K562 (cell line): ENCODE measurements around the gene LY6G6D. TPM values are rescaled to one million over a fixed set of nuclear protein-coding genes. Genes with fewer than 3 reads are reported as not detected.
A peak's percentile ranks its signal among the peaks of the same experiment; 100 is the strongest.

Experiments used
- CBFA2T3 ChIP-seq: fragments of 450-650 bp; IDR thresholded peaks from 2 replicates; pipeline ENCODE4 v1.6.1; 2017
- CREB3 ChIP-seq: fragments of 450-650 bp; conservative IDR thresholded peaks from 2 replicates; pipeline ENCODE4 v1.6.1; 2016; ENCODE audit warnings: missing genetic modification characterization, low read depth, mild to moderate bottlenecking, missing compliant biosample characterization, moderate library complexity
- EGR1 ChIP-seq: fragments of 450-650 bp; conservative IDR thresholded peaks from 2 replicates; pipeline ENCODE4 v1.6.1; 2017; ENCODE audit warnings: mild to moderate bottlenecking
- JUN ChIP-seq, 2 experiments: sonication (generic) in 1 of 2; formaldehyde crosslinking in 1 of 2; IDR thresholded peaks; 2 replicates each; pipeline versions ENCODE4 v1.6.1 to v1.8.0; 2012 to 2022; ENCODE audit warnings: borderline replicate concordance in 2 of 2, mild to moderate bottlenecking in 2 of 2, improper control_type of control experiment in 1 of 2, low read depth in 1 of 2, low read length in 1 of 2, missing genetic modification reagents in 1 of 2
- MEF2A ChIP-seq: IDR thresholded peaks from 2 replicates; pipeline ENCODE4 v1.6.1; 2011; ENCODE audit warnings: low read depth, mild to moderate bottlenecking, low read length, moderate library complexity; ENCODE audit not compliant: control insufficient read depth
- NBN ChIP-seq: fragments of 450-650 bp; IDR thresholded peaks from 2 replicates; pipeline ENCODE4 v1.6.1; 2016; ENCODE audit warnings: low read depth, mild to moderate bottlenecking
- NELFE ChIP-seq: IDR thresholded peaks from 2 replicates; pipeline ENCODE4 v1.6.1; 2011; ENCODE audit warnings: mild to moderate bottlenecking; ENCODE audit not compliant: insufficient read depth, insufficient read length
- NEUROD1 ChIP-seq: fragments of 150-350 bp; IDR thresholded peaks from 2 replicates; pipeline ENCODE4 v1.6.1; 2014; ENCODE audit warnings: borderline replicate concordance, low read length, low read depth; ENCODE audit not compliant: partially characterized antibody
- NFIX ChIP-seq: fragments of 250-450 bp; sonication (Bioruptor Pico); IDR thresholded peaks from 2 replicates; pipeline ENCODE4 v1.4.0; 2020; ENCODE audit warnings: low read depth, mild to moderate bottlenecking, moderate library complexity
- PRMT5 ChIP-seq: sonication (generic); formaldehyde crosslinking; IDR thresholded peaks from 2 replicates; pipeline ENCODE4 v1.5.0; 2020; ENCODE audit warnings: missing genetic modification reagents
- RFX1 ChIP-seq: fragments of 450-650 bp; IDR thresholded peaks from 2 replicates; pipeline ENCODE4 v1.6.1; 2016; ENCODE audit warnings: mild to moderate bottlenecking, moderate library complexity
- RFX5 ChIP-seq: IDR thresholded peaks from 2 replicates; pipeline ENCODE4 v1.6.1; 2011; ENCODE audit warnings: low read depth, mild to moderate bottlenecking, improper control_type of control experiment, low read length
- TAF7 ChIP-seq: fragments of 450-650 bp; IDR thresholded peaks from 2 replicates; pipeline ENCODE4 v1.6.1; 2016; ENCODE audit warnings: missing genetic modification characterization, missing compliant biosample characterization
- polyA plus RNA-seq, 8 experiments: library from polyadenylated mRNA; depleted of rRNA in 4 of 8; stranded (reverse) in 5 of 8; unstranded in 3 of 8; fragments of >200 nt; fragmentation: Nextera tagmentation in 2 of 8; fragmentation: Illumina TruSeq in 1 of 8; extraction: Ambion mirVana in 2 of 8; extraction: Trizol in 1 of 8; gene quantifications; 2 replicates each; pipeline versions ENCODE4 v1.2.1 to v1.2.3, GENCODE V29; 2011 to 2014; ENCODE audit warnings: inconsistent platforms in 1 of 8, missing spikeins in 1 of 8
- total RNA-seq, 7 experiments: library from RNA; depleted of rRNA in 6 of 7; stranded (reverse); fragments of >200 nt in 6 of 7; fragmentation: Illumina TruSeq in 2 of 7; extraction: Trizol in 2 of 7; gene quantifications; 2 replicates each; pipeline versions ENCODE4 v1.2.1 to v1.2.3, GENCODE V29; 2011 to 2021; ENCODE audit warnings: low replicate concordance in 1 of 7
- TF ChIP-seq, protein P1 (sequence below): fragments of 450-650 bp; IDR thresholded peaks from 2 replicates; pipeline ENCODE4 v1.6.1; 2016; ENCODE audit warnings: low read depth
- TF ChIP-seq, protein P2 (sequence below): sonication (generic); formaldehyde crosslinking; IDR thresholded peaks from 2 replicates; pipeline ENCODE4 v1.8.0; 2023; ENCODE audit warnings: mild to moderate bottlenecking, missing genetic modification reagents
- TF ChIP-seq, protein P3 (sequence below): fragments of 250-450 bp; sonication (Bioruptor Pico); IDR thresholded peaks from 2 replicates; pipeline ENCODE4 v1.5.0; 2020; ENCODE audit warnings: mild to moderate bottlenecking

LY6G6D gene
- total and polyA plus RNA-seq, 9 of the 15 experiments (the other 6 are each of a cell fraction or from before 2014, with no cell fraction given), result 0.30 to 0.38 TPM; not detected in 7

GRCh38 chr6:31729979-31730630 is 15.0 kb downstream of the LY6G6D start (continued):
- TF ChIP-seq, protein P1, sequence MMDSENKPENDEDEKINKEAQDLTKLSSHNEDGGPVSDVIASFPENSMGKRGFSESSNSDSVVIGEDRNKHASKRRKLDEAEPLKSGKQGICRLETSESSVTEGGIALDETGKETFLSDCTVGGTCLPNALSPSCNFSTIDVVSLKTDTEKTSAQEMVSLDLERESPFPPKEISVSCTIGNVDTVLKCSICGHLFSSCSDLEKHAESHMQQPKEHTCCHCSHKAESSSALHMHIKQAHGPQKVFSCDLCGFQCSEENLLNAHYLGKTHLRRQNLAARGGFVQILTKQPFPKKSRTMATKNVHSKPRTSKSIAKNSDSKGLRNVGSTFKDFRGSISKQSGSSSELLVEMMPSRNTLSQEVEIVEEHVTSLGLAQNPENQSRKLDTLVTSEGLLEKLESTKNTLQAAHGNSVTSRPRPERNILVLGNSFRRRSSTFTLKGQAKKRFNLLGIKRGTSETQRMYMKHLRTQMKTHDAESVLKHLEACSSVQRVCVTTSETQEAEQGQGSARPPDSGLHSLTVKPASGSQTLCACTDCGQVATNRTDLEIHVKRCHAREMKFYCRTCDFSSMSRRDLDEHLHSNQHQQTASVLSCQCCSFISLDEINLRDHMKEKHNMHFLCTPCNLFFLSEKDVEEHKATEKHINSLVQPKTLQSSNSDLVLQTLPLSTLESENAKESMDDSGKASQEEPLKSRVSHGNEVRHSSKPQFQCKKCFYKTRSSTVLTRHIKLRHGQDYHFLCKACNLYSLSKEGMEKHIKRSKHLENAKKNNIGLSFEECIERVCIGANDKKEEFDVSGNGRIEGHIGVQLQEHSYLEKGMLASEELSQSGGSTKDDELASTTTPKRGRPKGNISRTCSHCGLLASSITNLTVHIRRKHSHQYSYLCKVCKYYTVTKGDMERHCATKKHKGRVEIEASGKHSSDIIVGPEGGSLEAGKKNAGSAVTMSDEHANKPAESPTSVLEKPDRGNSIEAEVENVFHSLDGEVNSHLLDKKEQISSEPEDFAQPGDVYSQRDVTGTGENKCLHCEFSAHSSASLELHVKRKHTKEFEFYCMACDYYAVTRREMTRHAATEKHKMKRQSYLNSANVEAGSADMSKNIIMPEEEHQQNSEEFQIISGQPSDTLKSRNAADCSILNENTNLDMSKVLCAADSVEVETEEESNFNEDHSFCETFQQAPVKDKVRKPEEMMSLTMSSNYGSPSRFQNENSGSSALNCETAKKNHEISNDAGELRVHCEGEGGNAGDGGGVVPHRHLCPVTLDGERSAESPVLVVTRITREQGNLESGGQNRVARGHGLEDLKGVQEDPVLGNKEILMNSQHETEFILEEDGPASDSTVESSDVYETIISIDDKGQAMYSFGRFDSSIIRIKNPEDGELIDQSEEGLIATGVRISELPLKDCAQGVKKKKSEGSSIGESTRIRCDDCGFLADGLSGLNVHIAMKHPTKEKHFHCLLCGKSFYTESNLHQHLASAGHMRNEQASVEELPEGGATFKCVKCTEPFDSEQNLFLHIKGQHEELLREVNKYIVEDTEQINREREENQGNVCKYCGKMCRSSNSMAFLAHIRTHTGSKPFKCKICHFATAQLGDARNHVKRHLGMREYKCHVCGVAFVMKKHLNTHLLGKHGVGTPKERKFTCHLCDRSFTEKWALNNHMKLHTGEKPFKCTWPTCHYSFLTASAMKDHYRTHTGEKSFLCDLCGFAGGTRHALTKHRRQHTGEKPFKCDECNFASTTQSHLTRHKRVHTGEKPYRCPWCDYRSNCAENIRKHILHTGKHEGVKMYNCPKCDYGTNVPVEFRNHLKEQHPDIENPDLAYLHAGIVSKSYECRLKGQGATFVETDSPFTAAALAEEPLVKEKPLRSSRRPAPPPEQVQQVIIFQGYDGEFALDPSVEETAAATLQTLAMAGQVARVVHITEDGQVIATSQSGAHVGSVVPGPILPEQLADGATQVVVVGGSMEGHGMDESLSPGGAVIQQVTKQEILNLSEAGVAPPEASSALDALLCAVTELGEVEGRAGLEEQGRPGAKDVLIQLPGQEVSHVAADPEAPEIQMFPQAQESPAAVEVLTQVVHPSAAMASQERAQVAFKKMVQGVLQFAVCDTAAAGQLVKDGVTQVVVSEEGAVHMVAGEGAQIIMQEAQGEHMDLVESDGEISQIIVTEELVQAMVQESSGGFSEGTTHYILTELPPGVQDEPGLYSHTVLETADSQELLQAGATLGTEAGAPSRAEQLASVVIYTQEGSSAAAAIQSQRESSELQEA, result no peak
- TF ChIP-seq CREB3 (tag), result no peak
- 0 out of 2 replicates have a peak, but pooled peaks have one; percentile 15 for TF ChIP-seq NFIX (CRISPR knock-in tag)
- TF ChIP-seq, protein P2, sequence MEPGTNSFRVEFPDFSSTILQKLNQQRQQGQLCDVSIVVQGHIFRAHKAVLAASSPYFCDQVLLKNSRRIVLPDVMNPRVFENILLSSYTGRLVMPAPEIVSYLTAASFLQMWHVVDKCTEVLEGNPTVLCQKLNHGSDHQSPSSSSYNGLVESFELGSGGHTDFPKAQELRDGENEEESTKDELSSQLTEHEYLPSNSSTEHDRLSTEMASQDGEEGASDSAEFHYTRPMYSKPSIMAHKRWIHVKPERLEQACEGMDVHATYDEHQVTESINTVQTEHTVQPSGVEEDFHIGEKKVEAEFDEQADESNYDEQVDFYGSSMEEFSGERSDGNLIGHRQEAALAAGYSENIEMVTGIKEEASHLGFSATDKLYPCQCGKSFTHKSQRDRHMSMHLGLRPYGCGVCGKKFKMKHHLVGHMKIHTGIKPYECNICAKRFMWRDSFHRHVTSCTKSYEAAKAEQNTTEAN (CRISPR knock-in tag), result peak; percentile 83
- no peak for TF ChIP-seq RFX1
- TF ChIP-seq NELFE, result no peak
- TF ChIP-seq NBN, result no peak
- TF ChIP-seq TAF7 (tag), result peak; percentile 39; the same call in 1 of the 2 replicates
- TF ChIP-seq, protein P3, sequence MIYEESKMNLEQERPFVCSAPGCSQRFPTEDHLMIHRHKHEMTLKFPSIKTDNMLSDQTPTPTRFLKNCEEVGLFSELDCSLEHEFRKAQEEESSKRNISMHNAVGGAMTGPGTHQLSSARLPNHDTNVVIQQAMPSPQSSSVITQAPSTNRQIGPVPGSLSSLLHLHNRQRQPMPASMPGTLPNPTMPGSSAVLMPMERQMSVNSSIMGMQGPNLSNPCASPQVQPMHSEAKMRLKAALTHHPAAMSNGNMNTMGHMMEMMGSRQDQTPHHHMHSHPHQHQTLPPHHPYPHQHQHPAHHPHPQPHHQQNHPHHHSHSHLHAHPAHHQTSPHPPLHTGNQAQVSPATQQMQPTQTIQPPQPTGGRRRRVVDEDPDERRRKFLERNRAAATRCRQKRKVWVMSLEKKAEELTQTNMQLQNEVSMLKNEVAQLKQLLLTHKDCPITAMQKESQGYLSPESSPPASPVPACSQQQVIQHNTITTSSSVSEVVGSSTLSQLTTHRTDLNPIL (CRISPR knock-in tag), result peak; percentile 97
- peak; percentile 59; the same call in 1 of the 2 replicates for TF ChIP-seq JUN (IDR thresholded peaks at IDR 0.05; ENCODE audit: borderline replicate concordance, low read depth, low read length)
- TF ChIP-seq JUN (CRISPR knock-in tag; IDR thresholded peaks at IDR 0.05; ENCODE audit: borderline replicate concordance), result no peak
- TF ChIP-seq NEUROD1, result peak; percentile 66
- TF ChIP-seq PRMT5, result no peak
- no peak for TF ChIP-seq EGR1
- TF ChIP-seq MEF2A, result no peak
- TF ChIP-seq CBFA2T3, result no peak
- TF ChIP-seq RFX5, result no peak
